Retinal pigment epithelial cell (primary cell): ENCODE results near the gene ATP8A2.

Experiments
- DNase-seq: peaks from one replicate; pipeline ENCODE4 v3.0.0-alpha.2; 2010; ENCODE audit warnings: low read depth
- H3K4me3 ChIP-seq: 2 replicates; pipeline ENCODE4 v1.5.1; 2011; ENCODE audit warnings: mild to moderate bottlenecking, low read length, control low read depth, moderate library complexity
- TF ChIP-seq, protein P1 (sequence below): conservative IDR thresholded peaks from 2 replicates; pipeline ENCODE4 v1.5.1; 2011; ENCODE audit warnings: low read depth, low read length, control low read depth, inconsistent platforms

Gene ATP8A2

DNA sequence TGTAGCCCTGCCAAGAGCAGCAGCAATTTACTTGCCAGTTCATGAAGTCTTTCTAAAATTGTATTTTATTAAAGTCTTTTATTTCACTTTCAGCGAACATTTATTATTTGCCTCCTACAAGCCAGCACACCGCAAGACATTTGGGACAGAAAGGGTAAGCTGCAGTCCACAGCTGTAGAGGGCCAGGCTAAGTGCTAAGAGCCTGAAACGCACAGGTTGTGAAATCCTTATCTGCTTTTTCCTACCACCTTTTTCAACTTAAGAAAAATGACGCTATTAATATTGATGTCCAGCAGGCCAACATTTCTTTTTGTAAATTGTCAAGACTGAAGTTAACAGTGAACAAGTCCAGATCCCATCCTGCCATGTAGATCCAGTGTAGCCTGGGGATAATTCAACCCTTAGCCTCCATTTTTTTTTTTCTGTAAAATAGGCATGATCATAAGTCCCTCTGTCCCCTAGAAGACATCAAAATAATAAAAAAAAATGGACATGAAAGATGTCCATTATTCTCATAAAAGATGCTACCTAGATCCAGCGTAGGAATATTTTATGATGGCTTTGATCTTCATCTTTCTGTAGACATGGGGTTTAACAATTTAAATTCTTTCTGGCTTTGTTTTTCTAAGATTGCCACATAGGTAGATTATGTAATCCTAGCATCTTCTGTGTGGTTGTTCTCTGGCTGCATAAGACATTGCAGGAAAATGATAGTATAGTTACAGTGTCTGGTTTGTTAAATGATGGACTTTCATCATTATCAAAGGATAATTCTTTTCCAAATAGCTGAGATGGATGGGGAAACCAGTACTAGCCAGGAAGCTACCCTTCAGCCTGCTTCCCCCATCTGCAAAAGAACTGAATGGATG, 551.7 kb downstream of the ATP8A2 start:
- TF ChIP-seq, protein P1, sequence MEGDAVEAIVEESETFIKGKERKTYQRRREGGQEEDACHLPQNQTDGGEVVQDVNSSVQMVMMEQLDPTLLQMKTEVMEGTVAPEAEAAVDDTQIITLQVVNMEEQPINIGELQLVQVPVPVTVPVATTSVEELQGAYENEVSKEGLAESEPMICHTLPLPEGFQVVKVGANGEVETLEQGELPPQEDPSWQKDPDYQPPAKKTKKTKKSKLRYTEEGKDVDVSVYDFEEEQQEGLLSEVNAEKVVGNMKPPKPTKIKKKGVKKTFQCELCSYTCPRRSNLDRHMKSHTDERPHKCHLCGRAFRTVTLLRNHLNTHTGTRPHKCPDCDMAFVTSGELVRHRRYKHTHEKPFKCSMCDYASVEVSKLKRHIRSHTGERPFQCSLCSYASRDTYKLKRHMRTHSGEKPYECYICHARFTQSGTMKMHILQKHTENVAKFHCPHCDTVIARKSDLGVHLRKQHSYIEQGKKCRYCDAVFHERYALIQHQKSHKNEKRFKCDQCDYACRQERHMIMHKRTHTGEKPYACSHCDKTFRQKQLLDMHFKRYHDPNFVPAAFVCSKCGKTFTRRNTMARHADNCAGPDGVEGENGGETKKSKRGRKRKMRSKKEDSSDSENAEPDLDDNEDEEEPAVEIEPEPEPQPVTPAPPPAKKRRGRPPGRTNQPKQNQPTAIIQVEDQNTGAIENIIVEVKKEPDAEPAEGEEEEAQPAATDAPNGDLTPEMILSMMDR, result no peak
- H3K4me3 ChIP-seq, result no peak overlapping the region
- no peak for DNase-seq

DNA sequence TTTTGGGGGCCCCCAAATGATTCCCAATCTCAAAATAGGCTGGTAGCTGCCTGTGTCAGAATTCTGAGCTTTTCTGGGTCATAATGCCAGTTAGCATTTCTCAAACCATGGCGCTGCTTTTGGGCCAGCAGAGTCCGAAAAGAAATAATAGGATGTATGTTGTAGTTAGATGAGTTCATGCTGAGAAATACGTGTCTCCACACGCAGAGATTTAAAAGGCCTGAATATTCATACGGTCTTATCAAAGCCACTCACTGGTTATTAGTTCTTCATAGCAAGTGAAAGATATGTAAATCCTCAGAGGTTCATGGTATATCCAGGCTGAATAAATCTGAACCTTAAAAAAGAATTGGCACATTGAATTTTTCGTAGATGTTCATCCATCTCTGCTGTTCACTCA, 555.6 kb downstream of the ATP8A2 start:
- TF ChIP-seq, protein P1, result no peak
- no peak overlapping the region for H3K4me3 ChIP-seq
- no peak for DNase-seq

DNA sequence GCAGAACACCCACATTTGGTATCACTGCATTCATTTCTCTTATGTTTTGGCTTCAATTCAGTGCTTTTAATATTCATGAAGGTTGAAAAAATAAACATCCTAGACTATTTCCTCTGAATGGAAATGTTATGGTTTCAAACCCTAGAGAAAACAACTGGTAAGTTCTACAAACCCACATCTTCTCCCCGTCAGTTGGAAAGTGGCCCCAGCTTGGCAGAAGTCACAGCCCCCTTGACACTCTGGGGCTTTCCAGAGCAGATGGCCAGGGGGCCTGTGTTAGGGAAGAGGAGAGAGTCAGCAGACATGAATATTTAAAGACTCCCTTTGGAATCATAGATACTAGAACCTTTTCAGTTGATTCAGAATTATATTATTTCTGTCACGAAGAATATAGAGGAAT, 556.2 kb downstream of the ATP8A2 start:
- H3K4me3 ChIP-seq, result no peak overlapping the region
- TF ChIP-seq, protein P1, result no peak
- DNase-seq, result no peak

DNA sequence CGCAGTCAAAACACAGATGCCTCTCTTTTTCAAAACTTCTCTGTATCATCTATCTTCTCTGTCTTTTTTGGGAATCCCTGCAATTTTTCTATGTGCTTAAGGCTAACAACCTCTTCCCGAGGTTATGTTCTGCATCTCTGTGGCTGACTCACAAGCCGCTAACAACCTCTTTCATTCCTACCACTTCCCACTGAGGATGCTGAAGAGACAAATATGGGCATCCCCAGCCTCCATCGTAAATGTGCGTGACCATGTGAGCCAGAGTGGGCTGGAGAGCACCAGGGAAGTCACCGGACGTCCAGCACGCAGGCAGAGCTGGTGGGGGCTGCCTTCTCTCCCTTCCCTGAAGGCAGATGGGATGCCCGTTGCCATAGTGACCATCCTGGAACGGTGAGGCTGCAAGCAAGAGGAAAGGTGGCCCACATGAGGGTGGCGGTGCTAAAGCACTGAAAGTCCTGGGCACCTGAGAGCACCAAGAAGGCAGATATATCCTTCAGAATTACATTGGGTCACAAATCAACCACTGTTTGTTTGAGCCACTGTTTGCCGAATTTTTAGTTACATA, 557.2 kb downstream of the ATP8A2 start:
- TF ChIP-seq, protein P1, result no peak
- H3K4me3 ChIP-seq, result no peak overlapping the region
- DNase-seq, result no peak

DNA sequence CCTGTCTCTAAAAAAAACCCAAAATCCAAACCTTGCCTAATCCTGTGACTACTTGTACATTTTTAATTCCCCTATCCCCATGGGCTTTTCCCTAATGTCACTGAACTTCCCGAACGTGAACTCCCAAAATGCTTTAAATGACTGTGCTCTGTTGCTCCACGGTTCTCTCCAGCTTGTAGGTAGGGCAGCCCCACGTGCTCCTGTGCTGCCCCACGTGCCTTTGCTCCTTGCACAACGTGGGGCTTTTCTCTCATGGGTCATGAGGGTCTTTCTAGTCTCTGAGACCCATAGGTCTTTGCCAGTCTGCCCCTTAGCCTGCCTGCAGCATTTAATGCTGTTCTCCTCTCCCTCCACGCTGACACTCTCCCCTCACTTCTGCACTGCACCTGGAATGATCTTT, 558.0 kb downstream of the ATP8A2 start:
- no peak for DNase-seq
- H3K4me3 ChIP-seq, result no peak overlapping the region
- TF ChIP-seq, protein P1, result no peak

DNA sequence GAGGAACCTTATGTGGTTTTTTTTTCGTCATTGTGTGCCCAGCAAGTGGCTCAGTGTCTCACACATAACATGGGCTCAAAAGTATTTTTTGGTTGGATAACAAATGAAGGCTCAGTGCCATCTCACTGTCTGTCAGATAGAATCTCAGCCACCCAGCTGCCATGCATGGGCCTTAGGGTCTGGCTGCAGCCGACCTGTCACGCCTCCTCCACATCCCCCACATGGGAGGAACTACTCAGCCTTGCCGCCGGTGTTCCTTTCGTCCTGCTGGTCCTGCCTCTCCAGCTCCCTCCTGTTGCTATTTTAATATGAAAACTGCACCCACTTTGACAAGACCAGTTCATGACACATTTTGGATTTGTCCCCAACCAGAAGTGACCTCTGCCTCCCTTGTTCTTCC, 558.9 kb downstream of the ATP8A2 start:
- no peak overlapping the region for H3K4me3 ChIP-seq
- TF ChIP-seq, protein P1, result no peak
- DNase-seq, result no peak

DNA sequence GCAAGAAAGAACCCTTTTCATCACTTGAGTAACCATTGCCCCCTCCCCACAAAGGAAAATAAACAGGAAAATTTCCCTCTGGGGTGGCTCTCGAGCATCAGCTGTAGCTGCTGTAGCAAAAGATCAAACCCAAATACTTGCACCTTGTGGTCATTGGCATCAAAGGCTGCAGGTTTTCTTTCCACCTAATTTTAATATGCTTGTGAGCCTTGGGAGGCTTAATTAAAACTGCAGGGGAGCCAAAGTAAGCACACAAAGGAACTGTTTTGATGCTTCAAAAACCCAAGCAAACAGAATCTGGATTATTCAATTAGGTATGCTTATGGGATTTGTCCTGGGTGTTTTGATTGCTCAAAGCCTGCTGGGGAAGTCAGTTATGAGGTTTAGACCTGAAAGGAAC, 560.6 kb downstream of the ATP8A2 start:
- TF ChIP-seq, protein P1, result no peak
- no peak overlapping the region for H3K4me3 ChIP-seq
- DNase-seq, result no peak
